Measurements from ENCODE around the gene INPP4A. TPM values are rescaled to one million over a fixed set of nuclear protein-coding genes. Genes with fewer than 3 reads are reported as not detected.
A peak's percentile ranks its signal among the peaks of the same experiment; 100 is the strongest.

Gene INPP4A
- total RNA-seq, 4 donors from 2014 or later = 30.2 to 45.1 (median 37.8) TPM

GRCh38 chr2:98488252-98488651, 43.6 kb downstream of the INPP4A start:
- WGBS, 2 donors (ENCODE audit: low coverage in 1 of 2) = 70 to 96% methylated on average over 4 of the region's 4 CpGs
- TF ChIP-seq POLR2AphosphoS5 (IDR thresholded peaks at IDR 0.05) (no peak), POLR2A (IDR thresholded peaks at IDR 0.05) (no peak), CTCF (IDR thresholded peaks at IDR 0.05) (no peak), EP300 (IDR thresholded peaks at IDR 0.05) (no peak)
- Histone ChIP-seq H3K4me1 (peaks cover 0 to 92% (median 40%) of the 10 kb centered on the region in 3 donors), H3K4me3 (no peak overlapping the region), H3K36me3 (no peaks in the 10 kb centered on the region), H3K27ac (peak overlapping the region in 1 of 4 donors; percentile 6), H3K27me3 (no peaks in the 10 kb centered on the region), H3K9me3 (no peaks in the 10 kb centered on the region)
- ATAC-seq = no peak

- Histone ChIP-seq H3K4me3 (no peak overlapping the region), H3K27ac (peak overlapping the region in 1 of 4 donors; percentile 6), H3K4me1 (peaks cover 0 to 88% (median 40%) of the 10 kb centered on the region in 3 donors), H3K36me3 (no peaks in the 10 kb centered on the region), H3K27me3 (no peaks in the 10 kb centered on the region), H3K9me3 (no peaks in the 10 kb centered on the region)
- no peak for TF ChIP-seq EP300 (IDR thresholded peaks at IDR 0.05)
- no peak for TF ChIP-seq POLR2AphosphoS5 (IDR thresholded peaks at IDR 0.05)
- TF ChIP-seq POLR2A (IDR thresholded peaks at IDR 0.05) = no peak
- no peak for TF ChIP-seq CTCF (IDR thresholded peaks at IDR 0.05)
- 50 to 90% methylated on average over 1 to 3 of the region's 3 CpGs for WGBS, 2 donors (ENCODE audit: low coverage in 1 of 2)
- no peak for ATAC-seq
These were observed 44.8 kb downstream of the INPP4A start for GRCh38 chr2:98489486-98489885.

GRCh38 chr2:98489971-98490962, 45.6 kb downstream of the INPP4A start:
- ATAC-seq = no peak

GRCh38 chr2:98492441-98492840, 47.8 kb downstream of the INPP4A start:
- no peaks in the 10 kb centered on the region for H3K36me3 ChIP-seq
- no peak overlapping the region for H3K27ac ChIP-seq
- no peak overlapping the region for H3K4me3 ChIP-seq
- WGBS, 2 donors (ENCODE audit: low coverage in 1 of 2) = 70 to 86% methylated on average over 2 of the region's 3 CpGs
- H3K9me3 ChIP-seq = no peaks in the 10 kb centered on the region
- no peak for ATAC-seq
- TF ChIP-seq POLR2A (IDR thresholded peaks at IDR 0.05) (no peak), EP300 (IDR thresholded peaks at IDR 0.05) (no peak), CTCF (IDR thresholded peaks at IDR 0.05) (no peak), POLR2AphosphoS5 (IDR thresholded peaks at IDR 0.05) (no peak)
- H3K27me3 ChIP-seq = no peaks in the 10 kb centered on the region
- H3K4me1 ChIP-seq = peaks cover 0 to 71% (median 24%) of the 10 kb centered on the region in 3 donors

More at GRCh38 chr2:98489971-98490962, 45.6 kb downstream of the INPP4A start:
- Histone ChIP-seq H3K4me1 (peaks cover 0 to 88% (median 35%) of the 10 kb centered on the region in 3 donors), H3K9me3 (no peaks in the 10 kb centered on the region), H3K36me3 (no peaks in the 10 kb centered on the region), H3K27me3 (no peaks in the 10 kb centered on the region), H3K4me3 (no peak overlapping the region), H3K27ac (peak overlapping the region in 3 of 4 donors; percentile 12 to 35 (median 31))
- TF ChIP-seq POLR2AphosphoS5 (IDR thresholded peaks at IDR 0.05) (no peak), EP300 (IDR thresholded peaks at IDR 0.05) (no peak), CTCF (IDR thresholded peaks at IDR 0.05) (no peak), POLR2A (IDR thresholded peaks at IDR 0.05) (no peak)
- WGBS, 2 donors (ENCODE audit: low coverage in 1 of 2) = 69 to 73% methylated on average over 9 to 10 of the region's 14 CpGs
